GM12864 (cell line): ENCODE data around the gene DMAC2.

ENCODE experiments used
- DNase-seq: peaks from one replicate; pipeline ENCODE4 v3.0.0-alpha.2; 2011; ENCODE audit warnings: low read depth
- H3K4me3 ChIP-seq: 2 replicates; pipeline ENCODE4 v1.5.1; 2011; ENCODE audit warnings: mild to moderate bottlenecking, low read depth, low read length, control low read depth
- CTCF ChIP-seq: IDR thresholded peaks from 2 replicates; pipeline ENCODE4 v1.5.1; 2011; ENCODE audit warnings: low read depth, mild to moderate bottlenecking, moderate library complexity, low read length, control low read depth, inconsistent platforms; ENCODE audit errors: missing control alignments

Gene DMAC2

GRCh38 chr19:41431426-41432386 is 8.0 kb downstream of the DMAC2 start:
- no peak for DNase-seq
- TF ChIP-seq CTCF: peak; percentile 11
- no peak overlapping the region for H3K4me3 ChIP-seq

- no peak for TF ChIP-seq CTCF
- no peak overlapping the region for H3K4me3 ChIP-seq
- DNase-seq: no peak
These were observed 8.8 kb downstream of the DMAC2 start for GRCh38 chr19:41430922-41431321.

GRCh38 chr19:41428481-41428859 is 11.2 kb downstream of the DMAC2 start:
- no peak for TF ChIP-seq CTCF
- H3K4me3 ChIP-seq: no peak overlapping the region
- DNase-seq: no peak

GRCh38 chr19:41427647-41428480 is 11.8 kb downstream of the DMAC2 start:
- no peak for DNase-seq
- H3K4me3 ChIP-seq: no peak overlapping the region
- TF ChIP-seq CTCF: no peak

GRCh38 chr19:41426952-41427646 is 12.6 kb downstream of the DMAC2 start, which contains the start of gene B3GNT8:
TSS of gene B3GNT8 (minus strand) at chr19:41427374. CDS start at chr19:41426778, 596 bp downstream.
- no peak within 1 kb of the TSS for H3K4me3 ChIP-seq
- no peak for TF ChIP-seq CTCF
- DNase-seq: no peak

- no peak for TF ChIP-seq CTCF
- DNase-seq: no peak
- H3K4me3 ChIP-seq: no peak overlapping the region
These were observed 13.4 kb downstream of the DMAC2 start for GRCh38 chr19:41426116-41426841.
